Trophoblast cell (in vitro differentiated cells and primary cell): ENCODE data around the gene DHPS.
"Not testable (repeated sequence)": the region's sequence is repeated elsewhere in the genome, so short reads cannot be mapped to it uniquely, and the experiment has no call there.

Source experiments
- DNase-seq, 2 donors: peaks; one replicate each; pipeline ENCODE4 v3.0.0-alpha.2; 2016
- H2AFZ ChIP-seq: 2 replicates; pipeline ENCODE4 v1.6.1; 2013; ENCODE audit warnings: low read length, moderate library complexity, mild to moderate bottlenecking; ENCODE audit not compliant: insufficient read depth, poor library complexity
- H2AK5ac ChIP-seq: 2 replicates; pipeline ENCODE4 v1.6.1; 2013; ENCODE audit warnings: mild to moderate bottlenecking, low read length
- H2BK120ac ChIP-seq: 2 replicates; pipeline ENCODE4 v1.6.1; 2013; ENCODE audit warnings: low read length, mild to moderate bottlenecking, moderate library complexity; ENCODE audit not compliant: insufficient read depth, poor library complexity
- H2BK12ac ChIP-seq: 2 replicates; pipeline ENCODE4 v1.6.1; 2013; ENCODE audit warnings: mild to moderate bottlenecking, low read length, moderate library complexity
- H2BK5ac ChIP-seq: 2 replicates; pipeline ENCODE4 v1.6.1; 2013; ENCODE audit warnings: low read length, low read depth, moderate library complexity, mild to moderate bottlenecking; ENCODE audit not compliant: poor library complexity
- H3K14ac ChIP-seq: 2 replicates; pipeline ENCODE4 v1.6.1; 2013; ENCODE audit warnings: mild to moderate bottlenecking, low read length
- H3K18ac ChIP-seq: 2 replicates; pipeline ENCODE4 v1.6.1; 2013; ENCODE audit warnings: mild to moderate bottlenecking, low read length
- H3K23ac ChIP-seq: 2 replicates; pipeline ENCODE4 v1.6.1; 2013; ENCODE audit warnings: low read length
- H3K27ac ChIP-seq: 2 replicates; pipeline ENCODE4 v1.5.1; 2013; ENCODE audit warnings: low read depth, mild to moderate bottlenecking, inconsistent platforms, low read length, moderate library complexity
- H3K27me3 ChIP-seq: 2 replicates; pipeline ENCODE4 v1.6.1; 2013; ENCODE audit warnings: inconsistent platforms, mild to moderate bottlenecking, low read length, moderate library complexity; ENCODE audit not compliant: insufficient read depth
- H3K36me3 ChIP-seq, 2 experiments: 1 replicate in 1 of 2; 2 replicates in 1 of 2; pipeline ENCODE4 v1.6.1; 2013; ENCODE audit warnings: low read length in 2 of 2, mild to moderate bottlenecking in 2 of 2, moderate library complexity in 1 of 2; ENCODE audit not compliant: insufficient read depth in 2 of 2, control insufficient read depth in 1 of 2
- H3K4ac ChIP-seq: 2 replicates; pipeline ENCODE4 v1.6.1; 2013; ENCODE audit warnings: low read depth, mild to moderate bottlenecking, low read length, moderate library complexity
- H3K4me1 ChIP-seq, 2 experiments: 1 replicate in 1 of 2; 2 replicates in 1 of 2; pipeline ENCODE4 v1.6.1; 2013; ENCODE audit warnings: low read length in 2 of 2, mild to moderate bottlenecking in 2 of 2, moderate library complexity in 1 of 2; ENCODE audit not compliant: insufficient read depth in 2 of 2, control insufficient read depth in 1 of 2
- H3K4me2 ChIP-seq: 2 replicates; pipeline ENCODE4 v1.6.1; 2013; ENCODE audit warnings: inconsistent platforms, mild to moderate bottlenecking, low read length, moderate library complexity
- H3K4me3 ChIP-seq: 2 replicates; pipeline ENCODE4 v1.5.1; 2013; ENCODE audit warnings: mild to moderate bottlenecking, low read depth, low read length, inconsistent platforms
- H3K79me1 ChIP-seq: one replicate; pipeline ENCODE4 v1.6.1; 2013; ENCODE audit warnings: low read length
- H3K79me2 ChIP-seq: 2 replicates; pipeline ENCODE4 v1.6.1; 2013; ENCODE audit warnings: low read length, mild to moderate bottlenecking; ENCODE audit not compliant: control insufficient read depth, insufficient read depth, poor library complexity
- H3K9ac ChIP-seq: 2 replicates; pipeline ENCODE4 v1.6.1; 2013; ENCODE audit warnings: mild to moderate bottlenecking, low read length
- H3K9me3 ChIP-seq: 2 replicates; pipeline ENCODE4 v1.6.1; 2013; ENCODE audit warnings: low read depth, mild to moderate bottlenecking, control low read depth, inconsistent platforms, low read length; ENCODE audit not compliant: insufficient read depth
- H4K12ac ChIP-seq: 2 replicates; pipeline ENCODE4 v1.6.1; 2013; ENCODE audit warnings: low read depth, mild to moderate bottlenecking, low read length, moderate library complexity
- H4K8ac ChIP-seq: 2 replicates; pipeline ENCODE4 v1.6.1; 2013; ENCODE audit warnings: low read depth, mild to moderate bottlenecking, low read length, moderate library complexity
- H4K91ac ChIP-seq: one replicate; pipeline ENCODE4 v1.6.1; 2013; ENCODE audit warnings: low read depth, mild to moderate bottlenecking, low read length, moderate library complexity
- WGBS: extraction: QIAGEN DNeasy Blood & Tissue Kit; methylation state at CpG from one replicate; pipeline ENCODE4 v1.1.7; 2013; ENCODE audit warnings: missing lambda C conversion rate; ENCODE audit not compliant: insufficient read length, insufficient coverage; ENCODE audit errors: extremely low coverage; 5-methylcytosine and 5-hydroxymethylcytosine counted together

Gene DHPS

DNA sequence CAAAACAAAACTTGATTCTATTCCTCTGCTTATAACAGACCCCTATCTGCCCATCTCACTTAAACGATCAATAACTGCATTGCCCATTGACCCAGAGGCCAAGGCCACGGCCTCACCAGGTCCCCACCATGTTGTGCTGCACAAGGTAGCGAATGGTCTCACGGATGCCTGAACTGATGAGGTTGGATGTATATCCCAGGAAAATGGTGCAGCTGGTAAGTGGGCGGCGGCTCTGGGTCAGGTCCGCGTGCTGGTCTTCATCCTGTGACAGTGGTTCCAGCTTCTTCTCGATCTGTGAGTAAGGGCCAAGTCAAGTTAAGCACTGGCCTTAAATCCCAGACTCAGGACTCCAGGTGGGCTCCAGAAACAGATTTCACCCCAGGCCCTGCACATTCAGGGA lies 1.6 kb downstream of the DHPS start:
- no peak overlapping the region for H4K91ac ChIP-seq
- H3K4me3 ChIP-seq = no peak overlapping the region
- no peak overlapping the region for H3K14ac ChIP-seq
- H2BK12ac ChIP-seq = no peak overlapping the region
- H2BK120ac ChIP-seq = no peak overlapping the region
- H4K12ac ChIP-seq = no peak overlapping the region
- no peak overlapping the region for H3K27ac ChIP-seq
- no peaks in the 10 kb centered on the region for H3K27me3 ChIP-seq
- DNase-seq = no peak
- H3K4me1 ChIP-seq = no peaks in the 10 kb centered on the region
- H3K79me2 ChIP-seq = peaks cover 3% of the 10 kb centered on the region
- H3K9ac ChIP-seq = no peak overlapping the region
- H3K9me3 ChIP-seq = peaks cover 5% of the 10 kb centered on the region
- no peak overlapping the region for H3K4ac ChIP-seq
- H2AK5ac ChIP-seq = no peak overlapping the region
- no peak overlapping the region for H3K18ac ChIP-seq
- H4K8ac ChIP-seq = no peak overlapping the region
- H3K79me1 ChIP-seq = peaks cover 4% of the 10 kb centered on the region
- no peak overlapping the region for H2BK5ac ChIP-seq
- peaks cover 42% of the 10 kb centered on the region in 2 experiments for H3K36me3 ChIP-seq
- H3K4me2 ChIP-seq = no peak overlapping the region
- H3K23ac ChIP-seq = no peak overlapping the region
- no peak overlapping the region for H2AFZ ChIP-seq
- WGBS = no CpG with 5 or more reads among the region's 9 CpGs

DNA sequence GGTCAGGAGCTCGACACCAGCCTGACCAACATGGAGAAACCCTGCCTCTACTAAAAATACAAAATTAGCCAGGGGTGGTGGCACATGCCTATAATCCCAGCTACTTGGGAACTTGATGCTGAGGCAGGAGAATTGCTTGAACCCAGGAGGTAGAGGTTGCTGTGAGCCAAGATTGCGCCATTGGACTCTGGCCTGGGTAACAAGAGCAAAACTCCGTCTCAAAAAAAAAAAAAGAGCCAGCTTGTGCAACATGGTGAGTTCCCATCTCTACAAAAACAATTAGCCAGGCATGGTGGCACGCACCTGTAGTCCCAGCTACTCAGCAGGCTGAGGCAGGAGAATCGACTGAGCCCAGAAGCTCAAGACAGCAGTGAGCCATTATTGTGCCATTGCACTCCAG lies 3.6 kb downstream of the DHPS start:
- H3K23ac ChIP-seq, H3K4me2 ChIP-seq: not testable (repeated sequence)
- no CpG with 5 or more reads among the region's 5 CpGs for WGBS

DNA sequence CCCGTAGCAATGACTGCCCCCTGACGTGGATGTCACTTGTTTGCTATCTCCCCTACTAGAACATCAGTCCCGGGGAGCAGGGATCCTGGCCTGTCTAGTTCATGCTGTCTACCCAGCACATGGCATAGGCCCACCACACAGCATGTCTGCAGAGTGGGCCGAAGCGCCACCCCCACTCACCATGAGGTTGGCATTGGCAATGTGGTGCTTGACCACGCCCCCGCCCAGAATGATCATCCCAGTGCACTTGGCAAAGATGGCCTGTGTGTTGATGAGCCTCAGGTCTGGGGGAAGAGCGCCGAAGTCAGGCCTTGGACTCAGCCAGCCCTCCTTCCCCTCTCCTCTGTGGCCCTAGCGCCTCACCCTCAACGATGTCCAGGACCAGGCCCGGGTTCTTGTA lies 4.8 kb downstream of the DHPS start:
- Histone ChIP-seq H3K27me3 (no peaks in the 10 kb centered on the region), H3K27ac (no peak overlapping the region), H3K79me1 (peaks cover 4% of the 10 kb centered on the region), H3K4me1 (no peaks in the 10 kb centered on the region), H3K4ac (no peak overlapping the region), H2BK5ac (no peak overlapping the region), H2AFZ (no peak overlapping the region), H3K36me3 (peaks cover 59 to 60% of the 10 kb centered on the region in 2 experiments), H3K9me3 (peaks cover 5% of the 10 kb centered on the region), H3K23ac (no peak overlapping the region), H4K91ac (no peak overlapping the region), H2AK5ac (no peak overlapping the region), H3K18ac (no peak overlapping the region), H3K9ac (no peak overlapping the region), H4K8ac (no peak overlapping the region), H2BK12ac (no peak overlapping the region), H3K79me2 (peaks cover 3% of the 10 kb centered on the region), H3K4me3 (no peak overlapping the region), H2BK120ac (no peak overlapping the region), H3K4me2 (no peak overlapping the region), H4K12ac (no peak overlapping the region), H3K14ac (no peak overlapping the region)
- no CpG with 5 or more reads among the region's 12 CpGs for WGBS
- DNase-seq = no peak

More for the DNA sequence above, 3.6 kb downstream of the DHPS start:
- not testable (repeated sequence) for H3K4me3 ChIP-seq, H3K27ac ChIP-seq, H3K27me3 ChIP-seq, H4K12ac ChIP-seq, H4K8ac ChIP-seq, H3K18ac ChIP-seq, H3K79me2 ChIP-seq, H3K9ac ChIP-seq, DNase-seq, H2BK12ac ChIP-seq, H3K4ac ChIP-seq, H3K9me3 ChIP-seq, H3K14ac ChIP-seq, H2AK5ac ChIP-seq, H2BK120ac ChIP-seq, H2AFZ ChIP-seq, H3K79me1 ChIP-seq, H4K91ac ChIP-seq, H3K4me1 ChIP-seq, H2BK5ac ChIP-seq
- peaks cover 53% of the 10 kb centered on the region in 2 experiments for H3K36me3 ChIP-seq

DNA sequence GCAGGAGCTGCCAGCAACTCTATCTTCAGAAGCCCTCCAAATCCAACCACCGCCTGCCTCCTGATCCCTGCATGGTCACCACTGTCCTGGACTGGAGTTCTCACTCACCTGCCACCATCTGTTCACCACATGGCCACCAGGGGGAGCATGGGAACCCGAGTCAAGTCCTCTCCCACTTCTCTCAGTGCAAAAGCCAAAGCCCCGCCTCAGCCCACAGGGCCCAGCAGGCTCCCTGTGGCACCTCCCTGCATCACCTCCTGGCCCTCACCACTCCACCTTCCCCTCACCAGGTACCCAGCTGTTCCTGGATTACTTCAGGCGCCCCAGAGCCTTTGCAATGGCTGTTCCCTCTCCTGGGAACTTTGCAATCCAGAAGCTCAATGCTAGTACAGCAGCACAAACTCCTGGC lies 5.3 kb downstream of the DHPS start:
- Histone ChIP-seq H3K4me2 (no peak overlapping the region), H3K79me1 (peaks cover 1% of the 10 kb centered on the region), H2AK5ac (no peak overlapping the region), H3K9me3 (peaks cover 5% of the 10 kb centered on the region), H2BK120ac (no peak overlapping the region), H3K9ac (no peak overlapping the region), H3K18ac (no peak overlapping the region), H4K8ac (no peak overlapping the region), H3K27me3 (no peaks in the 10 kb centered on the region), H4K12ac (no peak overlapping the region), H3K4me1 (no peaks in the 10 kb centered on the region), H3K4me3 (no peak overlapping the region), H3K14ac (no peak overlapping the region), H3K23ac (no peak overlapping the region), H3K4ac (no peak overlapping the region), H2BK5ac (no peak overlapping the region), H2AFZ (no peak overlapping the region), H4K91ac (no peak overlapping the region), H3K27ac (no peak overlapping the region), H2BK12ac (no peak overlapping the region), H3K79me2 (peaks cover under 1% of the 10 kb centered on the region), H3K36me3 (peaks cover 59 to 60% of the 10 kb centered on the region in 2 experiments)
- no CpG with 5 or more reads among the region's 4 CpGs for WGBS
- peak; percentile 83 to 89 for DNase-seq
